NCI-H2029 treated with DMSO at 0.1 percent for 48 hours (cell line): Measurements from ENCODE around the gene TUBD1.
"Not testable (repeated sequence)": the region's sequence is repeated elsewhere in the genome, so short reads cannot be mapped to it uniquely, and the experiment has no call there.

Experiments
- DNase-seq: peaks from one replicate; lab custom pipeline; 2025; lab: John Stamatoyannopoulos, UW

TUBD1 gene

GRCh38 chr17:59844884-59845594 lies 47.7 kb downstream of the TUBD1 start:
- peak; percentile 38 for DNase-seq

GRCh38 chr17:59842901-59843652 lies 49.7 kb downstream of the TUBD1 start:
- DNase-seq: peak; percentile 43

DNA sequence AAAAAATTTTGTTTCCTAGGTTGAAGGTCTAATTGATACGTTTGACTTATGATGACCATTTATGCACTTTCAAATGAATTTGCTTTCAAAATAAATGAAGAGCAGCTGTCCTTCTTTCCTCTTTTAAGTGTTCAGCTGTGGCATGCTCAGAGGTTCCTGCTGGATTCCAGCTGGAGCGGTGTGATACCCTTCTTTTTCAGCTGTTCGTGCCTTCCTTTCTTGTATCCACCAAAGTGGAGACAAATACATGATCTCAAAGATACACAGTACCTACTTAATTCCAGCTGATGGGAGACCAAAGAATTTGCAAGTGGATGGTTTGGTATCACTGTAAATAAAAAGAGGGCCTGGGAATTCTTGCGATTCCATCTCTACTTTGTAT lies 50.9 kb downstream of the TUBD1 start:
- not testable (repeated sequence) for DNase-seq

- DNase-seq: not testable (repeated sequence)
Measured at GRCh38 chr17:59841091-59841881, 51.5 kb downstream of the TUBD1 start.

- peak; percentile 37 for DNase-seq
Measured at GRCh38 chr17:59840329-59841090, 52.2 kb downstream of the TUBD1 start.

GRCh38 chr17:59839651-59840328 lies 53.0 kb downstream of the TUBD1 start:
- DNase-seq: no peak

DNA sequence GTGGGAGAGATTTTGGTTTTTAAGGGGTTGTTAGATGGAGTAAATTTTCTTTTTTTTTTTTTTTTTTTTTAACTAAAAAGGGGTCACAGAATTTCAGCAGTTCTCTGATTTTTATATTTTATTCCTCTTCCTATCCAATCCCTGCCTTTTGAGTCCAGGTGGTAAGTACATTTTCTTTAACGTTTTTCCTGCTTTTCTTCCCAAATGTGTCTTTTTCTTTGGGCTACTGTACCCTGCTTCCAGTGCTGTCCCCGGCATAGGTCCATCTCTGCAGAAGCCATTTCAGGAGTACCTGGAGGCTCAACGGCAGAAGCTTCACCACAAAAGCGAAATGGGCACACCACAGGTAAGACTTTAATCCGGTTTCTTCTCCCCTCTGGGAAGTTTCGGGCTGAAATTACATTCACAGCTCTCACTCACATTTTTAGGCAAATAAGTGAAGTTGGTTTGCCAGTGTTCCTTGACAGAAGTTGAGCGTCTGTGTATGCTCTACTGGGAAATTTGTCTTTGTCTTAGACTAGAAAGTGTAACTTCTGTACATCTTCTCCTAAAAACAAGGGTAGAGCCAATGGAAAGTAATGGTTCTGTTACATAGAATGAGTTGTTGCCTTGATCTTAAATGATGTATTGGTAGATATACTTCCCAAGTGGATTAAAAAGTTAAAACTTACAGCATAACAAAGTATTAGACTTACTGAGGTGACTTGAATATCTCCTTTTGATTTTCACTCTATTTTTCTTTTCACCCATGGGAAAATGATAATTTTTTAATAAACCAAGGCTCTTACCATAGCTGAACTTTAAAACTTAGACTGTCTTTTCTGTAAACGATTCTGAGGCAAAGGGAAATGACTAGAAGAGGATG lies 54.5 kb downstream of the TUBD1 start:
- no peak for DNase-seq

- DNase-seq: peak; percentile 97
Measured at GRCh38 chr17:59837308-59838051, 55.3 kb downstream of the TUBD1 start.

- DNase-seq: no peak
Measured at GRCh38 chr17:59832883-59833379, 59.8 kb downstream of the TUBD1 start.

GRCh38 chr17:59830846-59831486 lies 61.8 kb downstream of the TUBD1 start:
- no peak for DNase-seq

- no peak for DNase-seq
Measured at GRCh38 chr17:59830007-59830630, 62.6 kb downstream of the TUBD1 start.

- peak; percentile 80 for DNase-seq
Measured at GRCh38 chr17:59829217-59830006, 63.3 kb downstream of the TUBD1 start.

DNA sequence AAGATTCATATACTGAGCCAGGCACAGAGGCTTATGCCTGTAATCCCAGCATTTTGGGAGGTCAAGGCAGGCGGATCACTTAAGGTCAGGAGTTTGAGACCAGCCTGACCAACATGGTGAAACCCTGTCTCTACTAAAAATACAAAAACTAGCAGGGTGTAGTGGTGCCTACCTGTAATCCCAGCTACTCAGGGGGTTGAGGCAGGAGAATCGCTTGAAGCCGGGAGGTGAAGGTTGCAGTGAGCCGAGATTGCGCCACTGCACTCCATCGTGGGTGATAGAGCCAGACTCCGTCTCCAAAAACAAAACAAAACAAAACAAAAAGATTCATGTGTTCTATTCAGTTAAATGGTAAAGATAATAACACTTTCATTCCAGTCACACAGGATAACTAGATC lies 63.9 kb downstream of the TUBD1 start:
- DNase-seq: not testable (repeated sequence)

GRCh38 chr17:59828478-59828760 lies 64.3 kb downstream of the TUBD1 start:
- DNase-seq: no peak

DNA sequence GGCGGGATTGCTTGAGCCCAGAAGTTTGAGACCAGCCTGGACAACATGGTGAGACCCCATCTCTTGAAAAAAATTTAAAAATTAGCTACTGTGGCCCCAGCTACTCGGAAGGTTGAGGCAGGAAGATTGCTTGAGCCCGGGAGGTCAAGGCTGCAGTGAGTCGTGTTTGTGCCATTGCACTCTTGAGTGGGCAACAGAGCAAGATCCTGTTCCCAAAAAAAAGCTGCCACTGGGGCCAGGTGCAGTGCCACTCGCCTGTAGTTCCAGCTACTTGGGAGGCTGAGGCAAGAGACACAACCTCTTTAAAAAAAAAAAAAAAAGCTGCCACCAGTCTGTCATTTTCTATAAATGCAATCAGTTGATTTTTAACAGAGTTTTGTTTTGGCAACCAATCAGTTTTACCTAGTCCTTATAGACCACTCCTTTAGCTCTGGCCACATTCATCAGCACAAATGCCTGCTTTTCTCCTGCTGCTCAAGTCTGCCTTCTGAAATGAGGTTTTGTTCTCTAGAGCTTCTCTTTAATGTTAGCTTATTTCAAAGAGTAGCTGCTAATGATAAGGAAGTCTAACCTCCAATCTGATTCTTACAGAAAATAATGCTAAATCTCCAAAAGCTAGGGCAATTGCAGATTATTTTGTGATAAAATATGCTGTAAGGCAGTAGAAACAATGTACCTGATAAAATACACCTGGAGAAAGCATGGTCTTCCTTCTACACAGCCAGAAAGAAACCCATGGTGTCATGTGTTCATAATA lies 64.8 kb downstream of the TUBD1 start:
- DNase-seq: no peak

DNA sequence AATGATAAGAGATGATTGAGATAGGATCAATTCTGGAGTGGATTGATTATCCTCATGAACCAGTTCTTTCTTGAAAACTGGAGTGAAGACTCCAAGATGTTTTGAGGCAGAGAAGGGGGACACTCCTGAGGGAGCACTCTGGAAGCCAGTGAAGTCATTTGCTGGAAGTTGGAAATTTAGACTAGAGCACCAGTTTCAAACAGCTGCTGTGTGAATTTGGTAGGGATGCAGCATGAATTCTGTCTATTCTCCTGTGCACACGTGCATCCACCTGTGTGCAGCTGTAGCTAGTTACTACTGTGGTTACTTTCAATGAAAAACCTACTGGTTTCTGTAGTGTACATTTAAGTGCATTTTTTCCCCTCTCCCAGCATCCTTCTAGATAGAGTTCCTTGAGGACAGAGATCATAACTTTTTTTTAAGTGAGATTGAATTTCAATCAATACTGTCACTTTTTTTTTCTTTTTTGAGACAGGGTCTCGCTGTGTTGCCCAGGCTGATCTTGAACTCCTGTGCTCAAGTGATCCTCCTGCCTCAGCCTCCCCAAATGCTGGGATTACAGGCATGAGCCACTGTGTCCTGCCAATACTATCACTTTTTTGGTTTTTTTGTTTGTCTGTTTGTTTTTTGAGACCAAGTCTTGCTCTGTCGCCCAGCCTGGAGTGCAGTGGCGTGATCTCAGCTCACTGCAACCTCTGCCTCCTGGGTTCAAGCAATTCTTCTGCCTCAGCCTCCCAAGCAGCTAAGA lies 65.9 kb downstream of the TUBD1 start:
- DNase-seq: no peak
